Activated CD8-positive, alpha-beta memory T cell treated with anti-CD3 and anti-CD28 coated beads for 24 hours (primary cell): ENCODE results near the gene IFNA1.
"Not testable (repeated sequence)": the region's sequence is repeated elsewhere in the genome, so short reads cannot be mapped to it uniquely, and the experiment has no call there.

ENCODE experiments used
- DNase-seq: peaks from one replicate; pipeline ENCODE4 v3.0.0-alpha.2; 2020

IFNA1 gene

DNA sequence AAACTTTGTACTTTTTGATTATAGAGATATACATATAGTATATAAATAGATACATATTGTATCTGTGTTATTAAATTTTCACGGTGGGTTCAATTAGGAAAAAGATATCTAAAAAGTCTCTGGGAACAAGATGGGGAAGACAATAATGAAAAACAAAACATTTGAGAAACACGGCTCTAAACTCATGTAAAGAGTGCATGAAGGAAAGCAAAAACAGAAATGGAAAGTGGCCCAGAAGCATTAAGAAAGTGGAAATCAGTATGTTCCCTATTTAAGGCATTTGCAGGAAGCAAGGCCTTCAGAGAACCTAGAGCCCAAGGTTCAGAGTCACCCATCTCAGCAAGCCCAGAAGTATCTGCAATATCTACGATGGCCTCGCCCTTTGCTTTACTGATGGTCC, at the start of gene IFNA1:
TSS of gene IFNA1 (plus strand) at position 301 of the 400 bp plus-strand sequence. CDS start at position 370, 69 bp downstream.
- DNase-seq: no peak

DNA sequence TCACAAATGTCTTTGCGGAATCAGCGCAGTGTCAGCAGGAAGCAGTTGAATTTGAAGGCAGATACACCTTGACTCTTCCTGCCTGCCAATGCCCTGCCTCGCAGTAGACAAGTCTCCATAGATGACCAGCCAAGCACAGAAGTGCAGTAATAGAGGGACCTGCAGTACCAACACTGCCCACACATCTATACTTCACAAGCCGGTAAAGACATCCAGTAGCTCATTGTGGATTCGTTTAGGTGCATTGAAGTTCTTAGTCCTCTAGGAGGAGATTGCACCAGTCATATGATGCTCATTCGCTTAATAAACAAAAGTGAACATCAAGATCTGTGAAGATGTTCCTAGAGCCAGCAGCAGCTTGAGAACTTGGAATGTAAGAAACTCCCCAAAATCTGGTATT, 48.0 kb upstream of the IFNA1 start:
- DNase-seq: no peak

- peak; percentile 87 for DNase-seq
These were observed 44.2 kb upstream of the IFNA1 start for GRCh38 chr9:21395778-21396717.

- DNase-seq: no peak
These were observed 41.2 kb upstream of the IFNA1 start for GRCh38 chr9:21398955-21399489.

DNA sequence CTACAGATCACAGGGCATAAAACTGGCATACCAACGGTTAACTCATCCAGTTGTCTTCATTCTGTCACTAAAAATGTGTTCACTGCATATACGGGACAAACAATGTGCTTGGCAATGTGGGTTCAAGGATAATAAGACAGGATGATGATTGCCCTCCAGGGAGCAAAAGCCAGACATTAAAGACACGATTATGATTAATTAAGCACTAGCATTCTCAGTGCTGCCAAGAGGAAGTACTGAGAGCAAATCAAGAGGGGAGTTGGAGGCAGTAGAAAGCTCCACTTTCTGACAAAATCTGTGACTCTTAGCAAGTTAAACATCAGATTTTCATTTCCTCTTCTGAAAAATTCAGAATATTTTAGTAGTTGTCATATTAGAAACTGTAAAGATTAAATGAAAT, 40.3 kb upstream of the IFNA1 start:
- DNase-seq: no peak

- DNase-seq: no peak
These were observed 37.6 kb upstream of the IFNA1 start for GRCh38 chr9:21402386-21403251.

- no peak for DNase-seq
These were observed 36.1 kb upstream of the IFNA1 start for GRCh38 chr9:21404146-21404545.

GRCh38 chr9:21408817-21409216, 31.4 kb upstream of the IFNA1 start, which contains the start of gene IFNA8:
IFNA8 (plus strand) TSS chr9:21409117; CDS start chr9:21409177, 60 bp downstream.
- no peak for DNase-seq

DNA sequence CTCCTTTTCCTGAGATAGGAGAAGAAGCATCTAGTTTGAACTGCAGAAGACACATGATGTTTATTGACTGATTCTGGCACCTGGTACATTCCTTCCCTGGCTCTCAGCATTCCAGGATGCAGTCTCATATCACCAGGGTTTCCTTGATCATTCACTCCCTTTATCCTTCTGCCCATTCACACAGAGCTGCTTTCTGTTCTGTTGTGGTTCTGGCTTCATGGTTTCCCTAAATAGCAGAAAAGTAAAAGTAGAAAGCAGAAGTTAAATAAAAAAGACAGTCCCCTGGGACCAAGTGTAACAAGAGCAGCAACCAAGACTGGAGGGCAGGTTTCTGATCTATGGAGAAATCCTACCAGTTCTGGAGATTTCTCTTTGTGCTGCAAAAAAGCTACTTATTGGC, 28.1 kb upstream of the IFNA1 start:
- DNase-seq: no peak

DNA sequence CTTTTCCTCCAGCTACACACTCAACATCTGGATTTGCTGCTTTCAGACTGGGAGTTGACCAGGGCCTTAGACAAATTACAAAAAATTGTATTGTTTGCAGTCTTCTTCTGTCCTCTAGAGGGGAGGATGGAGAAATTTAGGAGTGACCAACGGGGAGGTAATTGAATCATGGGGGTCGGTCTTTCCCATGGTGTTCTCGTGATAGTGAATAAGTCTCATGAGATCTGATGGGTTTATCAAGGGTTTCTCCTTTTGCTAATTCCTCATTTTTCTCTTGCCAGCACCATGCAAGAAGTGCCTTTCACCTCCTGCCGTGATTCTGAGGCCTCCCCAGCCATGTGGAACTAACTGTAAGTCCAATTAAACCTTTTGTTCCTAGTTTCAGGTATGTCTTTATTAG, 27.1 kb upstream of the IFNA1 start:
- DNase-seq: no peak

- no peak for DNase-seq
These were observed 26.6 kb upstream of the IFNA1 start for GRCh38 chr9:21413624-21414023.

DNA sequence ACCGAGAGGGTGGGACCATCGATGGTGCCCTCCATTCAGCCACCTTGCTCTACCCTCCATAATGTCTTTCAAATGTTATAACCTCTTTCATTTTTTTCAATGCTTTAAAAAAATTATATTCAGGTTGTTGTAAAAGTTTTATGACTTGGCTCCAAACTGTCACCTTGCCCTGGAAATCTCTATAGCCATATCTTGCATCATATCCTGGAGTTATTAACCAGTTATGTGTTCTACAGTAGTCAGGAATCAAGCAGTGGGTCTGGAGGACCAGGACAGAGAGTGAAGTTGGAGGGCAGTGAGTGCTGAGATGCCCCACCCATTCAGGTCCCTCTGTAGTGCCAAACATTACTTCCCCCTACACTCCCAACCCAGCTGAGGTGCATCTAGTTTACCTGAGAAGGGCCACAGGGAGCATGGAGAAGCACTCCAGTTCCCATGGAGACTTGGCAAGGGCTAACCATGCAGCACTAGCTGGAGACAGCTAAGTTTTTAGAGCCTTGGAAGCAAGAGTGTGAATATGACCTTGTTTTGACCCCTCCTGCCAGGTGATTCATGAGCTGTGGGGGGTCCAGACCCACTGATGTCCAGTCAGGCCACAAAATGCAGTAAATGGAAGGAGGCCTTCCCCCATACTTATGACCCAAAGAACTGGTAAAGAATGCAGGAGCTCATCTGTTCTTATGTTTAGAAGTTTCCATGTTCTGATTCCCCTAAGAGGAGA, 25.9 kb upstream of the IFNA1 start:
- no peak for DNase-seq

DNA sequence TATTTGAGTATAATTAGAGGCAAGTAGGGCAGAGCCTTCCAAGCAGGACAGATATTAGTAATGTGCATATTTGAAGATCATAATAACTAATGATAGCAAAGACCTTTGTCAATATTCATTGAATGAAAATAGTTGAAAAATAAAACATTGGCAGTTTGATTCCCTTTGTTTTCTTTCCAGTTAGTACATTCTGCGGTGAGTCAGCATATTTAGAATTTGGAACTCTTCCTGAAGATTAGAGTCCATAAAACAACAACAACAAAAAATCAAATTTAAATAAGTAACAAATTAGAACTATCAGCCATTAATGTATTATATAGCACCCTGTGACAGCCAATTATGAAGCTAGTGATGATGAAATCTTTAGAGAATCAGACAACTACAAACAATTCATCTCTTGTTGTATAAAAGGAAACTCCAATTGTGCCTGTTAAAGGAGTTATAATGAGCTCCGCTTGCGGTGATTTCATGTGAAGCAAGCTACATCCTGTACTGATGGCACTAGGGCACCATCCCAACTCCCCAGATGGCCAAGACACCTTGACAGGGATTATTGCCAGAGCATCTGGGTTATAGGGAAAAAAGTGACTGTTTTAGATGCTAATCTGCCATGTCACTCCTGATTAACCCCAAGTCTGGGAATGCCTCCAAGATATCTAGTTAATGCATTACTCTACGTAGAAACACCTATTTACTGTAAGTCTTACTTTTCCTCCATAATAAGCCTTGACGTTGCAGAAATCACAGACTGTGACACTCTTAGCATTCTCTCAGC, 24.6 kb upstream of the IFNA1 start:
- no peak for DNase-seq

- no peak for DNase-seq
These were observed 12.0 kb upstream of the IFNA1 start for GRCh38 chr9:21428235-21428634.

DNA sequence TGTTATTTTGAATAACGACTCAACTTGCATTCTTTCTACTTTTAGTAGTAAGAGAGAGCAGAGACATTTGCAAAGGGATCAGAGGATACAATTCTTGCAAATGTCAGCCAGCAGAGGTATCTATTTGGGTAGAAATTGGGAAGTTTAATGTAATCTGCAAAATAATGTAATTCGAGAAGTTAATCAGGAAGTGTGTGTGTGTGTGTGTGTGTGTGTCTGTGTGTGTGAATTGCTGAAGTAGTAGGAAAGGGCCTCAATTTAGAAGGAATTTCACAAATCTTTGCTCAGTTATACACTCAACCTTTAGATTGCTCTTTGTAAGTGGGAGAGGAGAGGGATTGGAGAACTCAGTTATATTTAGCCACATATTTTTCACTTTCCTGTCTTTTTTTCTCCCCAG, 11.0 kb upstream of the IFNA1 start:
- DNase-seq: no peak

GRCh38 chr9:21432672-21433425, 7.4 kb upstream of the IFNA1 start:
- DNase-seq: no peak

DNA sequence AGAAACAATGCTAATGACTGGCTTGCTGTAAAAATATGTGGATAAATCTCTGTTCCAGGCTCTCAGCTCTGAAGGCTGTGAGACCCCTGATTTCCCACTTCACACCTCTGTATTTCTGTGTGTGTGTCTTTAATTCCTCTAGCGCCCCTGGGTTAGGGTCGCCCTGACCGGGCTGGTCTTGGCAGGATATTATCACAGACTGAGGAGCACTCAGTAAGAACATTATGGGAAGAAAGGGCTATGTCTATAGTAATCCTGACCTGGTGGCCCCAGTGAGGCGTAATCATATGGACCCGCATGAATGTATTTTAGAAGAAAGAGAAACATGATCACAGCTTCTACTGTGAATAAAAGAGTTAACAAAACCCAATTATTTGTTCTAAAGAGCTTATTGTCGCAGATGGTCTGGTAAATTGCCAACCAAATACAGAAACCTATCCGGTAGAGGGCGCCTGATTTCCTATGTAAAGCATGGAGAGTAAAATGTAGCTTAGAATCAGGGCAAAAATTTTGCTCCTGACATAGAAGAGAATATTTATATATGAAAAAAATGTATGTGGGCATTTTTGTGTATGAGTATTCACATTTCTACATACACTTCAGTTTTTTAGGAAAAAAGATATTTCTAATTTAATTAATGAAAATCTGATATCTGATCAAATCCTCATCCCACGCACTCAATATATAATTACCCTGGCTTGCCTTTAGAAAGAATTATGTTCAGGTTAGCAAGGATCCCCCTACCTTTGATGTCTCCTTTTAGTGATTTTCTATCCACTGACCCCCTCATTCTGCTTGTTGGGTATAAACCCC, 5.8 kb upstream of the IFNA1 start:
- no peak for DNase-seq

- not testable (repeated sequence) for DNase-seq
These were observed 5.2 kb upstream of the IFNA1 start for GRCh38 chr9:21435015-21435383.

GRCh38 chr9:21443849-21444625, 3.8 kb downstream of the IFNA1 start:
- no peak for DNase-seq
